GM18951 (cell line): Measurements from ENCODE around the gene BCOR.
A peak's percentile ranks its signal among the peaks of the same experiment; 100 is the strongest.

Experiments used
- POLR2A ChIP-seq: IDR thresholded peaks from 4 replicates; pipeline ENCODE4 v1.6.1; 2011; ENCODE audit warnings: mild to moderate bottlenecking; ENCODE audit not compliant: insufficient read length, insufficient read depth; ENCODE audit errors: extremely low read depth
- in situ Hi-C: fragments of 300-500 bp; cut with MboI; formaldehyde crosslinking; loops from one replicate; pipeline ENCODE4 v1.12.0; 2022; ENCODE audit warnings: low sequenced_read_pairs, mixed read lengths, inconsistent platforms; ENCODE audit not compliant: unreplicated experiment

BCOR gene

DNA sequence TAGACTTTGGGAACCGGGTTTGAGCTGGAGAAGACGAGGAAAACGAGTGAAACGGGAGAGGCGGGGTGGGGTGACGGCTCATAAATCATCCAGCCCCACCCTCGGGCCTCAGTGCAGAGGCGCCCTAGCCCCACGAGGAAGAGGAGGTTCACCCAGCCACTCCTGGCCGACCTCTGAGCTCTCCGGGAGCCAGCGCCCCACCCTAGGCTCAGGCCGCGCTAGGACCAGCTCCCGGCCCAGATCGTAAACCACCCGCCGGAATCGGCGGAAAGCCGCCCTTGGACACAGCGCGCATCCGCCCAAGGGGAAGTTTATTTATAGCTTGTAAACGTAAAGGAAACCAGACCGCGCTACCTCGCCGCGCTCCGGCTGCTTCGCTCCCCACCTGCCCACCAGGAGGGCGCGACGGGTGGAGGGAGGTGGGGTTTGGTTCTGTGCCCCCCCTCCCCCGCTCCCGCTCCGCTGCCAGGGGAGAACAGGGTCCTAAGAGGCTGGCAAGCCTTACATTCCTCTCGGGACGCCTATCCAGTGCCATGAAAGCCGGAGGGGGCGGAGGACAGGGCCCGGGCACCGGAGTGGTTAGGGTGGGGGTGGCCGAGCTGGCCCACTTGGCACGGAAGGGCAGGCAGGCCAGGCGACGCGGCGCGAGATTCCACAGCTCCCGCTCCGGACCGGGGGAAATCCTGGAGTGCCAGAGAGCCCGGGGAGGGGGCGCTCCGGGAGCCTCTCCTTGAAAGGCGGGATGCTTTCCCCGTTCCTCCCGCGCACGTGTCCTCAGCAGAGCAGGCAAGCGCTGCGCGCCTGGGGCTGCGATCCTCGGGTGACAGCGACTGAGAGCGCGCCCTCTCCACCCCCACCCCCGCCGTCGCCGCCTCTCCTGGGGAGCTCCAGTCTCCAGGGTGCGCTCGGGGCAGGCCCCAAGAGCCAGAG, 84.2 kb downstream of the BCOR start:
- in situ Hi-C loops = loop anchor here (25.0 kb wide), 1 partner anchor 149 kb away; no protein-coding TSS in a partner anchor
- TF ChIP-seq POLR2A = peak; percentile 47

DNA sequence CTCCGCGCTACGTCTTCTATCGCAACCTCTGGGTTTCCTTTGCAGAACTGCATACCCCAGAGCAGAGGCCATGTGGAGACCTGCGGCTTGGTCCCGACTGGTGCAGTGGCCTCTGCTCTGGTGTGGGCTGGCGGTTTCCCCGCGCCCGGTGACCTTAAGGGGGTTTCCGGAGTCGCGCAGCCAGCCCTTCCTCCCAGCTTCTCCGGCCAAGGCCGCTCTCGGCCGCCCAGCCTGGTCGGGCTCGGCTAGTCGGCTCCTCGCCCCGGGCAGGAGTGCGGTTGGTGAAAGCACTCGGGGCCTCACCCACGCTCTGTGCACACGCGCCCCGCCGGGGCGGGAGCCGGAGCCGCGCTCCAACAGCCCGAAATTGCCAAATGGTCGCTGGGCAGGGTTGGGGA, 84.9 kb downstream of the BCOR start:
- in situ Hi-C loops = loop anchor here (25.0 kb wide), 1 partner anchor 149 kb away; no protein-coding TSS in a partner anchor
- no peak for TF ChIP-seq POLR2A

GRCh38 chrX:40012039-40012867, 85.5 kb downstream of the BCOR start:
- TF ChIP-seq POLR2A = no peak
- in situ Hi-C loops = loop anchor here (25.0 kb wide), 1 partner anchor 150 kb away; no protein-coding TSS in a partner anchor

- no peak for TF ChIP-seq POLR2A
- in situ Hi-C loops = loop anchor here (25.0 kb wide), 1 partner anchor 151 kb away; no protein-coding TSS in a partner anchor
These were observed 86.3 kb downstream of the BCOR start for GRCh38 chrX:40011322-40012038.

- no peak for TF ChIP-seq POLR2A
- in situ Hi-C loops = loop anchor here (25.0 kb wide), 1 partner anchor 152 kb away; no protein-coding TSS in a partner anchor
These were observed 87.0 kb downstream of the BCOR start for GRCh38 chrX:40010550-40011321.

GRCh38 chrX:40009890-40010289, 87.9 kb downstream of the BCOR start:
- TF ChIP-seq POLR2A = no peak
- in situ Hi-C loops = loop anchor here (25.0 kb wide), 1 partner anchor 152 kb away; no protein-coding TSS in a partner anchor

DNA sequence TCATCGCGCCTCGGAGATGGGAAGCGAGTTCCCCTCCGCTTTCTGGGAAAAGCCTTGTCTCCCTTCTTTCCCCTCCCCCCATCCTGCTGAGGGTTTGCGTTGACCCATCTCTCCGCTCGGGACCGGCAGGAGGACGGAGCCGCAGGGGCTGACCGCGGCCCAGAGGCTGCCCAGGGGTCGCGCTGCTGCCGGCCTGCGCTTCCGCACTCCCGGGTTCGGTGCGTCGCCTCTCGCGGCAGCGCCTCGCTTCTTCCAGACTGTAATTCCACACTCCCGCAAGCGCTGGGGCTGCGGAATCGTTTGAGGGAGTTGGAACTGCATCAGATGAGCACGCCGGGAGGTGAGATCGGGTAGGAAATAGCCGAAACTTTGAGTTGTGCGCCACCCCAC, 88.3 kb downstream of the BCOR start:
- in situ Hi-C loops = loop anchor here (25.0 kb wide), 1 partner anchor 153 kb away; no protein-coding TSS in a partner anchor
- TF ChIP-seq POLR2A = no peak

- in situ Hi-C loops = loop anchor here (25.0 kb wide), 1 partner anchor 153 kb away; no protein-coding TSS in a partner anchor
- no peak for TF ChIP-seq POLR2A
These were observed 88.8 kb downstream of the BCOR start for GRCh38 chrX:40008791-40009461.

DNA sequence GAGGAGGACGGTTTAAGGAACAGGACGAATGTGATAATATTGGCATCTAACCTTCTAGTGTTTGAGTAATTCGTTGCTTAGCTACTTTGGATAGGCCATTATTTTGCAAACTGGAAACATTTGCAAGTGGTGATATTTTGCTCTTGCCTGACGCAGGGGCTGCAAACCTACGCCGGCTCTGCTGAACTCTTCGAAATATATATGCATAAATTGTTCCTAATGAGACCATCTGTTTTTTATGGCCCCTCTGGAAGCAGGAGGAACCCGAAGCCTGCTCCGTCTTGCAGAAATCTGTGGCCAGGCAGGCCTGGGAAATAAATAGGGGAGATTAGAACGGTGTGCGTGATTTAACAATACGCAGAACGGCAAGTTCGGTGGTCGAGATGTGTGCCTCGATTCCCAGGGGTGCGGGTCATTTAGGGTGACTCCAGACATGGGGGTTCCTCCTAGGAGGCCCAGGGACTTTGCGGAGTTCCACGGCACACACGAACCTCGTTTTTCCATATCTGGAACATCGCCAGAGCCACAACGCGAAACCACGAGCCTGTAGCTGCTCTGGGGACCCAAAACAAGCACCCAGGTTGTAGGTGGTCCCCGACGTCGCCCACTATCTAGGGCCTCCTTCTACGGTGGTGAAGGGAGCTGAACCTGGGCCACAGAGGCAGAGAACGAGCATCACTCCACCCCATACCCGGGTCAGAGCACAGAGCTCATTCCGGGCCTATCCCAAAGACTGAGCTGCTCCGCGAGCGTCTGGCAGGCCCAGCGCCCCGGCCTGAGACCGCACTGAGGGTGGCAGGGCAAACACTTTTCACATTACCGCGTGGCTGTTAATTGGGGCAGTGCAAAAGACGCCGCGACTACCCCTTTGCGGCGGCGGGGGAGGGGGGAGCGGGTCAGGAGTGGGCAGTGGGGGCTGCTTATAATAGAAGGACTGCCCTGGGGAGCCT, 89.7 kb downstream of the BCOR start:
- TF ChIP-seq POLR2A = no peak
- in situ Hi-C loops = loop anchor here (25.0 kb wide), 1 partner anchor 154 kb away; no protein-coding TSS in a partner anchor

DNA sequence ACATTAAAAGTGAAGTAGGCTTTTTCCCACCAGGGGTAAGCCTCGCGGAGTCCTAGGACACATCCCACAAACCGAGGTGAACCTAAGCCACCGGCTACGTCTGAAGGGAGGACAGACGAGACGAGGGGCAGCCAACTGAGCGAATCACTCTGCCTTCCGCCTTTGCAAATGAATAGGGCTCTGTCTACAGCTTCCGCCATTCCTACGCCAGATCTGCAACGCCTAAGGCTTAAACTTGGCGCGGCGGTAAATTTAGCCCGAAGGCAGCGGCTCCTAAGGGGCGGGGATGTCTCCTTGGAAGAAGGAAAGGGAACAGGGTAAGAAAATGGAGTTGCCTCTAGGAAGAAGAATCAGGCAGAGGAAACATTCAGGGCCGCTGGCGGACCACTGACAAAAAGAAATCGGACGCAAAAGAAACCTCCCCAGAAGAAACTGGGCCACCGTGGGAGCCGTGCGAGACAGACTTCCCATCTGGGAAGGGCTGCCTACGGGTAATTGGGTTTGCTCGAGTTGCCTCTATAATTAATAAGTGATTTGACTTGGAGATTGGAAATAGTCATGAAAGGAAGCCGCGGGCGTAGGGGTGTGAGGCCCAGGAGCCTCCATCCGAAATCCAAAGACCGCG, 90.5 kb downstream of the BCOR start:
- in situ Hi-C loops = loop anchor here (25.0 kb wide), 1 partner anchor 155 kb away; no protein-coding TSS in a partner anchor

More for the DNA sequence above, 90.5 kb downstream of the BCOR start:
- no peak for TF ChIP-seq POLR2A
